Stimulated activated CD4-positive, alpha-beta T cell treated with anti-CD3 and anti-CD28 coated beads, Interleukin-12 subunit alpha, Interleukin-12 subunit beta, amount 100 ng/mL, for 4 hours (primary cell): ENCODE data around the gene XRCC3.

Experiments
- DNase-seq: peaks from one replicate; pipeline ENCODE4 v3.0.0-alpha.2; 2020

XRCC3 gene

DNA sequence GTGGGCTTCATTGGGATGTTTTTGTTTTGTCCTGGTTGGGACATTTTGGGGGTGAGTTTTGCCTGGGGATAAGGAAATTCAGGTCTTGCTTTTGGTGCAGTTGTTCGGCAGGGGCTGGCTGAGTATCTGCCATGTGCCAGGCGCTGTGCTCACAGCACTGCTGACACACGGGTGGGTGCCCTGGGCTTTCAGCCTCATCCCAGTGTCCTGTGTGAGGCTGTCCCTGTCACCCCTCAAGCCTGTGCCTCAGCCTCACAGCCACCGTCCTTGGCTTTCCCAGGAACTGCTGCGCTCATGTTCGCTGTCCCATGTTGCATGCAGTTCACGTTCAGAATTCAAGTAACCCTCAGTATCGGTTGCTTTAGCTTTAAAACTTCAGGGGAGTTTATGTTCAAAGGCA, 24.9 kb downstream of the XRCC3 start:
- no peak for DNase-seq

DNA sequence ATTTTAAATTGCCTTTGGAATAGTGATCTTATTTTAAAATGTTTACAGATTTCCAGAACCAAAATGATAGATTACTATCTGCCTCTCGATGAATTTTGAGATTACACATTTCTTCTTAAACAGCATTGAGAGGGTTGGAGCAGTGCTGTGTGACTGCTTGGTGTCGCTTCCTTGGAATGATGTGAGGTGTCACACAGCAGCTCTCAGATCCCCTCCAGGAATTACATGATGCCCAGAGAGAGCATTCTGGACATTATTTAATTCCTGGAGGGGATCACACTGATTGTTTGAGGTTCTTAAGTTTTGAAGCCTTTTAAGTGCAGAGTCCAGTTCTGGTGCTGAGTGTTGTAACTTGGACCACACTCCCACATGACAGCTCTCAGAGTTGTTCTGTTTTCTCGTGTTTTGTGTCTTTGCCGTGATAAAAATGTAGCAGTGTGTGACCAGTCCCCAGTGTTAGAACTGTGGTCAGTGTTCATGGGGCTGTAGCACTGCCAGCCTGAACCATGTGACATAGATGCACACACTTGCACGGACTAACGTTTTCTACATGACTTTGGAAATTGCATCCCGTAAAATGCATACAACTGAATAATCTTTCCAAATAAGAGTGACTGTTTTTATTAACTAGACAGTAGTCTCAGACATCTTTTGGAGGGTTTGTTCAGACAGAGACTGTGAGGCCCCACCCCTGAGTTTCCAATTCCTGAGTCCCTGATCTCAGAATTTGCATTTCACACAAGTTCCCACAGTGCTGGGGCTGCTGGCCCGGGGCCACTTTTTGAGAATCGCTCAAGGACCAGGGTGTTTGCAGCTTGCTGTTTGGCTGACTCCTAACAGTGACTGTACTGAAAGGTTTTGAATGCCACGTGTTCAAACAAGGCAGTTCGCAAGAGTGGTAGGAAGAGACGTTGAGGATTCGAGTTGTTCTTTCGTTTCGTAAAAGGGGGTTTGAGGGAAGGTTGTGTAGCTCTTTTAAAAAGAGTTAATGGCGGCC, 26.0 kb downstream of the XRCC3 start:
- DNase-seq: no peak

DNA sequence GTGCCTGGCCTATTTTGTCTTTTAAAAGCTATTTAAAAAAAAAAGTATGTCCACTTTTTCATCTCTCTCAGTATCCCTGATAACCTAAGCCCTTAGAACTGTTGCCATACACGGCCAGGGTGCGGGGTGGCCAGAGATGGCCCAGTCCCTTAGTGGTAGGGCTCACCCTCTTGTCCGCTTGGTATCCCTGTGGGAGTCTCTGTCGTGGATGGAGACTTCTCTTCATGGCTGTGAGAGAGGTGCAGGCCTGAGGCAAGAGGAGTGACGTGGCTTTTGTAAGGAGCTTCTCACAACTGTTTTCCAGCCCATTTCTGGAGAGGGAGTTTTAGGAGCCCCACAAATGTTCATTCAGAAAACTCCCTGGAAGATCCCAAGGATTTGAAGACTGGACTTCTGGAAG, 26.8 kb downstream of the XRCC3 start:
- no peak for DNase-seq

DNA sequence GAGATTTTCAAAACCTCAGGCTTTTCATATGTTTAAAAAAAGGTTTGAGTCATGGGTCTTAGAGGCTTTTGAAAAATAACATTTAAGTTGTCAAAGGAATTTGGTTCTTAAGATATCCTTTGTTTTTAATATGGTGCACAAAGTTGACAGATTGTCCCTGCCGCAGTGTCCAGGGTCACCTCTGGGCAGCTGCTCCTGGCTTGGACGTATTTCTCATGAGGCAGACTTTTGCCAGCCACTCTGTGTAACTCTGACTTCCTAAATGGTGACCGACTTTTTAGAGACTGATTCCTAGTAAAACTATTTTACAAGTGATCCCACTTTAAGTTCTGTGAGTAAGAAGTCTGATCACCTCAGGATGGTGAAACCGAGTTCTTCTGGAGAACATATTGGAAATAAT, 27.5 kb downstream of the XRCC3 start:
- DNase-seq: no peak

DNA sequence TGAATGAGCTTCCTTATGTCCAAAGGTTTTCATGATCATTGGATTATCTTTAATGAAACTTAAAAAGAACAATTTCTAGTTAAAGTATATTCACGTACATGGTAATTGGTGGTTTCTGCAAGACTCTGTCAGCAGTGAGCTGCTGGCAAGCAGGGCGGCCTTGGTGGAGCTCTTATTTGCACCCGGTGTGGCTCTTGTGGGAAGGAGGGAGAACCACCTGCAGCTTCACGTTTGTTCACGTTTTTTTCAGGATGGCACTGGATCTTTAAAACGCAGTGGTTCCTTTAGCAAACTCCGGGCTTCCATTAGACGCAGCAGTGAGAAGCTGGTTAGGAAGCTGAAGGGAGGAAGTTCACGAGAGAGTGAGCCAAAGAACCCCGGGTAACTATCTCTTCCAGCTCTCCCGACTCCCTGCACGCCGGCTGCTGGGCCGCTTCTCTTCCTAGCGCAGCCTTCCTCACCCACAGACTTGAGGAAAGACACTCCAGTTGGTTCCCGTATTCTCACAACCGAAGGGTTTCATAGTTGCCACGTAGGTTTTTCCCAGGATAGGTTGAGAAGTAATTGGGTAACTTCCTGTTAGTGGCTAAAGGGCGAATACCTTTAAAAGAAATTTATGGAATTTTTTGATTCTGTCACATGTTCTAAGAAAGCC, 28.3 kb downstream of the XRCC3 start:
- no peak for DNase-seq

DNA sequence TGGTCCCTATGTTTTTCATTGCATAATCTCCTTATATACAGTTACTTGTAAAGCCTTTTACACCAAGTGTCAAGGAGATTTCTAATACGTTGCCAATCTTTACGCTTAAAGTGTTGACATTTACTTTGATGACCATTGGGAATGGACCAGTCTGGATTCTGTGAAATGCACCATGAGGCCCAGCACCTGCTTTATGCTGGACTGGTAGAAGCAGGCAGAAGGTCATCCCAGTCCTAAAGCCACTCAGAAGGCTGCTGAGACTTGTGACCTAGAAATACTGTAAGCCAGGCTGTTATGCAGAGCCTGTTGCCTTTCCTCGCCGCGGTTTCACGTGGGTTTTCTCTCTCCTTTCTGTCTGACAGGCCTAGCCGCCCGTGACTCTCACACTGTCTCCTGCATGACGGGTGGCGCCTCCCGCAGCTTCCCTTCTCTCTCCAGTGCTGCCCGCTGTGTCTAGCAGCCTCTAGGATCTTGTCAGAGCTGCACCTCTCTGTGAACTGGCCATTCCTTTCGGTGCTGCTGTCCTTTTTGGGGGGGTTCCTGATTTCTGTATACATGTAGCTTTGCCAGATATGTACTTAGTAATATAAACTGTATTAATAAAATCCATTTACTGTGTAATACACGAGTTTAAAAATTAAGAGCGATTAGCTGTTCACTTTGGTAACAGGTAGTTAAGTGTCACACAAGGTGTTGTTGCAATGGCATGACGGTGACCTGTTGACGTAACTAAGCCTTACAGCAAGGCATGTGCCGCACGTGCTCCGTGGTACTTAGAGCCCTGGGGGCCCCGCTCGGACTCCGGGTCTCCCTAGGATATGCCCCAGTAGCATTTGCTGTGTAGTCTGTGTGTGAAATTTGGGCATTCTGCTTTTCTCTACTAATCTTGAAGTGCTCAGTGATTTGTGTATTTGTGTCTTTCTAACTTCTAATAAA, 29.7 kb downstream of the XRCC3 start:
- DNase-seq: no peak

DNA sequence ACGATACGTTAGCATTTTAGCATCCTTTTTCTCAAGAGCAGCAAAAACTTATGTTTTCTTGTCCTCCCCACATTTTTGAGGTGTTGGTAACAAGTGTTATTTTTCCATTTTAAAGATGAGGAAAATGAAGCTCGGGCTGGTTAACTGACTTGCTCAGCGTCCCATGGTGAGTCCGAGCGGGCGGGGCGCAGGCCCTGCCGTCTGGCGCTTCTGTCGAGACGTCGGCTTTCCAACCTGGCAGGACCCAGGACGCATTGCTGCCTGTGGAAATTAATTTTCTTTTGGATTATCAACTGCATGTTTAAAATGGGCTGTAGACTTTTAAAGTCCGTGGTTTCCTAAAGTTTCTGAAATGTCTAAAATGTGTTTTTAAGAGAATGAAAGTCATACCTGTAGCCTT, 30.4 kb downstream of the XRCC3 start:
- no peak for DNase-seq

DNA sequence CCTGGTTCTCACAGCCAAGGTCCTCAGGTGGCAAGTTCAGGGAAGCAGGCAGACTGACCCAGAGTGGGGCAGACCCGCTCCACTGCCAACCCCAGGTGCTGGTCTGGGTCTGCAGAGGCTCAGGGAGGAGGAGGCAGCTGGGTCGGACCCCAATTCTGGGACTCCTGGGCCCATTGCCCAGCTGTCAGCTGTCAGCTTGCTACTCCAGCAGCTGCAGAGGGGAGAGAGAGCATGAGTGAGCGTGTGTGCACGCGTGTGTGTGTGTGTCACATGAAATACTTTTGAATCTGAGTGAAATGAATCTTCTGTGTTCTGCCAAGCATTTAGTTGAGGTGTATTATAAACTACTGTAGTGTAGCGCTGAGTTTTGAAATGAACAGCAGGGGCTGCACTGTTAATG, 30.8 kb downstream of the XRCC3 start:
- DNase-seq: no peak

DNA sequence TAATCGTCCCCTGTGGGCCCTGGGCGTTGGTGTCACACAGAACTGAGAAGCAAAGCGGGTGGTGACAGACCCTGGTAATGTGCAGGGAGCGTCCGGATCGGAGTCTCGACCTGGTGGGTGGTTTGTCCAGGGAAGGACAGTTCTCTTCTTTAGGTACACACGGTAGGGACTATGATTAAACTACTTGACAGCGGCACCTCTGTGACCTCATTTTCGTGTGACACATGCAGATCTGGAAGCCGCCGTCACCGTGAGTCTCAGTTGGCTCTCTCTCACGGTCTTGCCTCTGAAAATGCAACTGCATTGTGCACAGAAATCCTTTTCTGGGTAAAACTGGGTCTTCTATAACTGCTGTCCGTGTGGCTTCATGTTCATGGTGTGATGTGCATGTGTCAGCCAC, 32.1 kb downstream of the XRCC3 start:
- DNase-seq: no peak

DNA sequence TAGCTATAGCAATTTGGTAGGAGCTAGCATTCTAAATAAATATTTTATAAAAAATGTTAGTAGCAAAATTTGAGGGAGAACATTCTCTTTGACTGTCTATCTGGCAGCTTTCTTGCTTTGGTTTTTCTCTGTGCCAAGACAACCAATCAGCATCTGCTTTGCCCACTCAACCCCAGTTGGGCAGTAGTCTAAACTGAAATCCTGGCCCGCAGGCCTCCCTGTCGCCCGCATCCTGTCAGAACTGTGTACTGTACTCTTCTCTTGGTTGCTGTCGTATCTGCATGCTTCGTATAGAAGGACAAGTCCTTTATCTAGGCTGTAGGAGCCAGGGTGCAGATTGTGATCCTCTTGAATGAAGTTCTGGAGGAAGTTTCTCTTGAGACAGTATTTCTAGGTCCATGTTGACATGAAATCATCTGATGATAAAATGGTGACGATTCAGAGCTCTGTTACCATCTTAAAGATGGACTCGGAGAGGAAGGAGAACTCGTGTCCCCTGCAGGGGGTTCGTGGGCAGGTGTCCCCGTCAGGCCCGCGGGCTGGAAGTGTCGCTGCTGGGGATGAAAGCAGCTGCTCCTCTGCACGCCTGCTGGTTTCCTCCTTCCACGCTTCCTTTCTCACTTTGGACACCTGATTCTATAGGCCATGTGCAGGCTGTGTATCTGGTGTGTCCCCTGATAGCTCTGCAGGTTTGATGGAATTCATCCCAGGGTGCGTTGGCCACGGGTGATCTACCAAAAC, 34.6 kb downstream of the XRCC3 start:
- DNase-seq: no peak

DNA sequence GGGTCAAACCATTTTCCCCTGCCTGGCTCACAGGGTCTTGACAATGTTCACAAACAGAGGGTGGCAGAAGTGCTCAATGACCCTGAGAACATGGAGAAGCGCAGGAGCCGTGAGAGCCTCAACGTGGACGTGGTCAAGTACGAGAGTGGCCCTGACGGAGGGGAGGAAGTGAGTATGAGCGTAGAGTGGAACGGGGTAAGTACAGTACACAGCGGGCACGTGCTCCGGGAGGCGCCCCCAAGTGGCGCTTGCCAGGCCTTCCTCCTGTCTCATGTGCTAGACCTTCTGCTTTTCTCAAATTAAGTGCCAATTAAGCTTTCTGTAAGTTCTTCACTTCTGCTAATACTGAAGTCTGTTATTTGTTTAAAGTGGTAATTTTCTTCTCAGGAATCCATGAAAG, 35.9 kb downstream of the XRCC3 start:
- DNase-seq: peak; percentile 42

DNA sequence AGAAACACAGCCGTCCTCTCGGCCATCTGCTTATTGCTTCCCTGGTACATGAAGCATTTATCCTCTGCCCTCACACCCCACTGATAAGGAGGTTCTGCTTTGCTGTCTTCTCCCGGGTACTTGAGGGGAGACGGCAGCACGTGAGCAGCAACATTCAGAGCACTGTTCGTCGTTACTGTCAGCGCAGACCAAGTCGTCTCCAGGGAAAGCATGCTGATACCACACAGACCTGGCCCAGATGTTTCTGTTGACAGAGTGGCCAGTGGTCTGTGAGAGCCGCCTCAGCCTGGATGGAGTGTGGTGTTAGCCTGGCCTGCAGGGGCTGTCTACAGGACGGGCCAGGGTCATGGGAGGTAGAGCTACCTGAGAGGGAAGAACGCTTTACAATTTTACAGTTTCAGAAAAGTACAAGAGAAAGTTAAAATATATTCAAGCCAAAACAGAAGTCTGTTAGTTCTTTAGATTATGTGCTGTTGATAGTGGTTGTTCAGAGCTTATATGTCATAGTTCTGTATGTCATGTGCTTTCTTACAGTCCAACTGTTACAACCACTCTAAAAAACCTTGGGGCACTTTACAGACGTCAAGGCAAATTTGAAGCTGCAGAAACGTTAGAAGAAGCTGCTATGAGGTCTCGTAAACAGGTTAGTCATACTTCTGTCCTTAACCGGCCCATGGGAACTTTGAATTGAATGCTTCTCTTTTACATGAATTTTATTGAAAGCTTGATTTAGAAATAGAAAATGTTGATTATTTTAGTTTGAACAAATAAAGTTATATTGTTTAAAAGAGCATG, 38.2 kb downstream of the XRCC3 start:
- no peak for DNase-seq

DNA sequence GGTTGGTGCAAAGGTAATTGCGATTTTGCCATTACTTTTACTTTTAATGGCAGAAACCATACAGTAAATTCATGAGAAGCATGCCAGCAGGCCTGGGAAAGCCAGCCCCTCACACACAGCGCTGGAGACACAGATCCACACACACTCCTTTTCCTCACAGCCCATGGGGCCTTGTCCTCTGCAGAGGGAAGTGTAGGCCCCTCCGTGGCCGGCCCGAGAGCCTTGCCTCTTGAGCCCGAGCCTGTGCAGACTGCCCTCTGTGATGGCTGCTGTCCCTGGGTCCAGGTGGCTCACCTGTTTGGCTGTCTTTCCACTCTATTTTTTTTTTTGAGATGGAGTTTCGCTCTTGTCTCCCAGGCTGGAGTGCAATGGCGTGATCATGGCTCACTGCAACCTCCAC, 39.3 kb downstream of the XRCC3 start:
- DNase-seq: no peak

DNA sequence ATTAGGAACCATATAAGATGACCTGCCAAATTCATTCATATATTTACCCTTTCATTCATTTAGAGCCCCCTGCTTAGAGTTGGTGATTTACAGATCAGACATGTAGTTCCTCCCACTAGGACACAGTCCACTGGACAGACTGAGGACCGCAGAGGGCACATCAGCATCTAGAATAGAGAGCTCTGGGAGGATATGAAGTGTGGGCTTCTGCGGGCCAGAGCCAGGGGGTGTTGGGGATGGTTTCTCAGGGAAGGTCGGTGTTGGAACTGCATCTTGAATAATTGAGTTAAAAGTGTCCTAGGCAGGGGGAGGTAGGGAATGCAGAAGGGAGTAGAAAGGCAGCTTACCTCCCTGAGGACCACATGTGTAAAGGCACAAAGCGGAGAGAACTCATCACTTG, 43.3 kb downstream of the XRCC3 start:
- no peak for DNase-seq

DNA sequence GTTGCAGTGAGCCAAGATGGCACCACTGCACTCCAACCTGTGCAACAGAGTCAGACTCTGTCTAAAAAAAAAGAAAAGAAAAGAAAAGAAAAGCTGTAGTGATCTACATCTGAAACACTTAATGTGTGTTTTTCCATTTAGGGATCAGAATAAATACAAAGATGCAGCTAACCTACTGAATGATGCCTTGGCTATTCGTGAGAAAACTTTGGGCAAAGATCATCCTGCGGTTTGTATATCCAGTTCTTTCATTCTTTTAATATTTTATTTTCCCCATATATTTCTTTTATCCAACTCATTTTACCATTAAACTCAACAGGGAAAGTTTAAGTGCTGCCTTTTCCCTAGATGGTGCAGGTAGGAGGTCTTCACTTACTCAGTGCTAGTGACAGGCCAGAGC, 45.9 kb downstream of the XRCC3 start:
- DNase-seq: no peak

DNA sequence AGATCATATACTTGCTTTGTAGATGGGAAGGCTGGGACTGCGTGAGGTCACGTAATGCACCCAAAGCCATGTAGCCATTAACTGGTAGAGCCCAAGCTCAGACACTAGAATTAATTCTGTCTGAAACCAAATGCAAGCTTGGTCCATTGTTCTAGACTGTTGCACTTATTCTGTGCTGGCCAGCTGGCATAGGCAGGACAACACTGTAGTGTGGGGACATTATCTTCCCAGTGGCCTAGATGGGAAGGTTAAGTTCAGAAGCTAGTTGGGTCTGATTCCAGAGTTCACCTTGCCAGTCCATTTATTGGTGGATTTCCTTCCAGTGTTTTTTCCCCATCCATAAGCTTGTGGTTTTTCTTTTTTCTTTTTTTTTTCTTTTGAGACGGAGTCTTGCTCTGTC, 47.1 kb downstream of the XRCC3 start:
- no peak for DNase-seq

DNA sequence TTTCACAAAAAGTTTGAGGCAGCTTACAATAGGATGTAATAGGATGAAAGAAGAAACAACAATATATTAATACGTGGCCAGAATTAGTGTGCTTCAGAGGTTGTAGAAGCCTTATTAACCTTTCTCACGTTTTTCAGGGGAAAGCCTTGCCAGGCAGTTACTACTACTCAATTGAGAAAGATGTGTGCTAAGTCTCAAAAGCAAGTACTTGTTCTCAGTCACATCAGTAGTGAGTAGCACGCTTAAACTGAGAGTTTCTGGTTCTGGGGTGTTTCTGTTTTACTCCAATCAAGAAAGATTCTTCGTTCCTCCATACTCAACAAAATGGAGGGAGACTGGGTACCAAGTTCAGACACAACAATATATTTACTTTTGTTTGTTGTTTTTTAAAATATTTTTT, 47.6 kb downstream of the XRCC3 start:
- DNase-seq: no peak

DNA sequence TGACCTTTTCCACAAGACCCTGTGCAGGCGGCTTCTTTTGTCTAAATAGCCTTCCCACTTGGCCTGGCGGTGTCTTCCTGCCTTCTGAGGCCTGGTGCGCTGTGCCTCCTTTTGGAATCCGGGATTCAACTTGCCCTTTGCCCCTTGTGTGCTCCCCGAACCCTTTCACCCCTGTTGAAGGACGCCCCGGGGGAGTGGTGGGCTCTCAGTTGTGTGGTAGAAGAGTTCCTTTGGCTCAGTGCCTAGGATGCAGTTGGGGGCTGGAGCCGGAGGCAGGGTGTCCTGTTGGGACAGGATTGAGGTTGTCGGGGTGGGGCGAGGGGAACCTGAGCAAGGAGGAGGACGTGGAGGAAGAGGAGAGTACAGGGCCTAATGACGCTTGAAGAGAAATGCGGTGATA, 51.7 kb downstream of the XRCC3 start:
- no peak for DNase-seq

DNA sequence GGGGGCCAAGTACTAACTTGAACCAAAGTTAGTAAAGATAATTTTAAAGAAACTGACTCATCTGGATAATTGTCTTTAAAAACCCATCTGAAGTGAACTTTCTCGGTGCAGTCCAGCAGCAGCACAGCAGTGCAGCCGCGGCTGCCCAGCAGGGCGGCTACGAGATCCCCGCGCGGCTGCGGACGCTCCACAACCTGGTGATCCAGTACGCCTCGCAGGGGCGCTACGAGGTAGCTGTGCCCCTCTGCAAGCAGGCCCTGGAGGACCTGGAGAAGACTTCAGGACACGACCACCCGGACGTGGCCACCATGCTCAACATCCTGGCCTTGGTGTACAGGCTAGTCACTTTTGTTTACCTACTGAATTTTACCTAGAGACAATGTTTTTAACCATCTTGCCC, 52.7 kb downstream of the XRCC3 start:
- DNase-seq: no peak

DNA sequence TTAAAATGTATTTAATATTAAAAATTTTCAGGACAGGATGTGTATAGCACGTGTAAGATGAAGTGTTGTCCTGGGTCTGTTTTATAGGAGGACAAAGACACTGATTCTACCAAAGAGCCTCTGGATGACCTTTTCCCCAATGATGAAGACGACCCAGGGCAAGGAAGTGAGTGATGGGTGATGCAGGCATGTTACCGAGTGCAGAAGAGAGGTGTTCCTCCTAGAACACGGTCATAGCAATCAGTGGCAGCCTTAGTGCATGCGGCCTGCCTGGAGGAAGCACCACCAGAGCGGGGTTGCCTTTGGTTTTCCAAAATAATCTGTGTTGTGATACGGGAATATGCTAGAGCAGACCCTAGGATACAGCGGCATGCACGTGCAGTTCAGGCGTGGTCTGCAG, 53.2 kb downstream of the XRCC3 start:
- no peak for DNase-seq

DNA sequence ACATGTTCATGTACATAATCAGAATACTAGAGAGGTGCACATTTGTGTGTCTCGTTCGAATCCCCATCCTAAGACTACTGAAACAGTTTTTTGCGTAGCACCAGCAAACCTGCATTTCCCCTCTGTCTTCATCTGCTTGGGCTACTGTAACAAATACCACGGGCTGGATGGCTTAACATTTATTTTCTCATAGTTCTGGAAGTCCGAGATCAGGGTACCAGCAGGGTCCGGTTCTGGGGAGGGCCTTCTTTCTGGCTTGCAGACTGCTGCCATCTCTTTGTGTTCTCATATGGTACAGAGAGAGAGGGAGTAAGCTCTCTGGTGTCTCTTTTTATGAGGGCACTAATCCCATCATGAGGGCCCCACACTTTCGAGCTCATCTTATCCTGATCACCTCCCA, 55.6 kb downstream of the XRCC3 start:
- no peak for DNase-seq

DNA sequence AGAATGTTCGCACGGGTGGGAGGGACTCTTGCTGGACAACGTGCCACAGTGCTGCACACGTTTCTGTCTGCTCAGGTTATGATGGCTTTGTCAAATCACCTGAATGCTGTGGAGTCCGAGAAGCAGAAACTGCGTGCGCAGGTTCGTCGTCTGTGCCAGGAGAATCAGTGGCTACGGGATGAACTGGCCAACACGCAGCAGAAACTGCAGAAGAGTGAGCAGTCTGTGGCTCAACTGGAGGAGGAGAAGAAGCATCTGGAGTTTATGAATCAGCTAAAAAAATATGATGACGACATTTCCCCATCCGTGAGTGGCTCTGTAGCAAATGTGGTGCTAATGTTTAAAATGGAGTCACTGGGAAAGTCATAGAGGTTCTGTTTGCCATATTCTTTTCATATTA, 57.8 kb downstream of the XRCC3 start:
- no peak for DNase-seq
